ENCODE data around the gene CPB2. TPM values are rescaled to one million over a fixed set of nuclear protein-coding genes. Genes with fewer than 3 reads are reported as not detected.

The CPB2 gene
- total and polyA plus RNA-seq, 2 of the 8 experiments (the other 6 are each of a cell fraction or from before 2014, with no cell fraction given): not detected

- no peak overlapping the region for H2AK5ac ChIP-seq (ENCODE audit: low read depth, low read length)
- H2BK5ac ChIP-seq (ENCODE audit: low read depth, low read length): no peak overlapping the region
- peaks cover 2% of the 10 kb centered on the region in 2 experiments for H4K20me1 ChIP-seq (replicated peaks in 1 of 2; ENCODE audit: control insufficient read depth in 1 of 2, insufficient read depth in 2 of 2, low read length in 2 of 2)
- no peak overlapping the region for H3K27ac ChIP-seq (ENCODE audit: low read depth, low read length)
- no peak overlapping the region for H3K4ac ChIP-seq (replicated peaks; ENCODE audit: insufficient read length, low read depth, low read length)
- H3K79me1 ChIP-seq (ENCODE audit: low read depth, low read length): peaks cover 2% of the 10 kb centered on the region; the same call in 1 of the 2 replicates
- H3K9me3 ChIP-seq (ENCODE audit: insufficient read depth in 2 of 2, low read depth in 1 of 2, low read length in 1 of 2): no peaks in the 10 kb centered on the region
- POLR2A ChIA-PET (ENCODE audit: partially characterized antibody): no interaction called here
- H3K23ac ChIP-seq (ENCODE audit: insufficient read length): no peak overlapping the region
- TF ChIP-seq HDAC2 (IDR thresholded peaks at IDR 0.05; ENCODE audit: borderline replicate concordance in 1 of 2, low read depth in 2 of 2, low read length in 2 of 2) (no peak), FOSL1 (IDR thresholded peaks at IDR 0.05; ENCODE audit: insufficient read depth, low read depth, low read length) (no peak), BACH1 (IDR thresholded peaks at IDR 0.05; ENCODE audit: low read length) (no peak), KDM5A (IDR thresholded peaks at IDR 0.05; ENCODE audit: low read length) (no peak), ASH2L (IDR thresholded peaks at IDR 0.05; ENCODE audit: low read length) (no peak), SP2 (IDR thresholded peaks at IDR 0.05; ENCODE audit: low read length) (no peak), EGR1 (IDR thresholded peaks at IDR 0.05; ENCODE audit: borderline replicate concordance, low read depth, low read length) (no peak), CTCF (IDR thresholded peaks at IDR 0.05; ENCODE audit: control extremely low read depth in 1 of 3, insufficient read depth in 1 of 3, low read depth in 1 of 3, low read length in 3 of 3) (no peak)
- H3K4me2 ChIP-seq (ENCODE audit: insufficient read depth in 1 of 2, low read depth in 2 of 2, low read length in 2 of 2): no peak overlapping the region
- no peak overlapping the region for H3K56ac ChIP-seq (replicated peaks; ENCODE audit: insufficient read length, low read depth, low read length)
- CTCF ChIA-PET (ENCODE audit: partially characterized antibody): interaction anchor here (0.7 kb wide), 1 partner anchor 580 kb away, joined by 3 read pairs; no protein-coding TSS in a partner anchor
- no peak overlapping the region for H4K91ac ChIP-seq (replicated peaks; ENCODE audit: insufficient read length, low read length)
- H2AFZ ChIP-seq (ENCODE audit: low read length): no peak overlapping the region
- DNase-seq (ENCODE audit: low read depth in 1 of 2, low spot score in 2 of 2) (no peak), FAIRE-seq (no peak)
- H3K36me3 ChIP-seq (ENCODE audit: control insufficient read depth in 2 of 4, insufficient read depth in 4 of 4, low read length in 3 of 4): peaks cover 0 to 32% (median 10%) of the 10 kb centered on the region in 4 experiments; a peak in 6 of 8 replicates
- no peak overlapping the region for H3K14ac ChIP-seq (ENCODE audit: insufficient read length)
- H3K27me3 ChIP-seq (replicated peaks in 1 of 4; ENCODE audit: control insufficient read depth in 3 of 4, extremely low read depth in 1 of 4, insufficient read depth in 3 of 4, low read length in 3 of 4): no peaks in the 10 kb centered on the region
- no peak overlapping the region for H4K5ac ChIP-seq (ENCODE audit: insufficient read length, low read depth, low read length)
- H3K18ac ChIP-seq (ENCODE audit: extremely low read depth, low read length): no peak overlapping the region
- H4K8ac ChIP-seq (ENCODE audit: extremely low read depth, insufficient read depth, low read length): no peak overlapping the region
- H3K4me3 ChIP-seq (ENCODE audit: extremely low read depth in 1 of 4, insufficient read depth in 2 of 4, low read depth in 3 of 4, low read length in 4 of 4): no peak overlapping the region
- H2BK20ac ChIP-seq (ENCODE audit: low read length): no peak overlapping the region
- H2BK120ac ChIP-seq (replicated peaks; ENCODE audit: low read depth, low read length): no peak overlapping the region
- H3K4me1 ChIP-seq (replicated peaks in 1 of 4; ENCODE audit: control insufficient read depth in 3 of 4, insufficient read depth in 4 of 4, low read length in 3 of 4): no peaks in the 10 kb centered on the region
- H3K79me2 ChIP-seq (ENCODE audit: control insufficient read depth in 1 of 2, insufficient read depth in 2 of 2, low read length in 2 of 2): peaks cover 0 to 40% of the 10 kb centered on the region in 2 experiments; a peak in 2 of 4 replicates
- H3K23me2 ChIP-seq (ENCODE audit: low read depth, low read length): no peaks in the 10 kb centered on the region
- no peak overlapping the region for H3K9ac ChIP-seq (replicated peaks in 1 of 4; ENCODE audit: extremely low read depth in 1 of 4, low read depth in 3 of 4, low read length in 3 of 4)
- 88% methylated on average over 4 of the region's 4 CpGs; no CpG with 5 or more reads in 1 of the 2 experiments for WGBS, 2 experiments (ENCODE audit: extremely low coverage in 1 of 2, insufficient coverage in 1 of 2, insufficient read length in 1 of 2, insufficient replicate concordance in 2 of 2, low coverage in 1 of 2, low lambda C conversion rate in 2 of 2, missing lambda C conversion rate in 1 of 2)
- H2BK15ac ChIP-seq (ENCODE audit: low read length): no peak overlapping the region
- no peak overlapping the region for H2BK12ac ChIP-seq (ENCODE audit: low read depth, low read length)
These were observed 66.5 kb downstream of the CPB2 start for GRCh38 chr13:46038296-46038695.

Measured in H1 (cell line).